ENCODE data around the gene UTS2R. TPM values are rescaled to one million over a fixed set of nuclear protein-coding genes. Genes with fewer than 3 reads are reported as not detected.
A peak's percentile ranks its signal among the peaks of the same experiment; 100 is the strongest.
"Not testable (repeated sequence)": the region's sequence is repeated elsewhere in the genome, so short reads cannot be mapped to it uniquely, and the experiment has no call there.

Gene UTS2R
- total RNA-seq, 1 donor: not detected

DNA sequence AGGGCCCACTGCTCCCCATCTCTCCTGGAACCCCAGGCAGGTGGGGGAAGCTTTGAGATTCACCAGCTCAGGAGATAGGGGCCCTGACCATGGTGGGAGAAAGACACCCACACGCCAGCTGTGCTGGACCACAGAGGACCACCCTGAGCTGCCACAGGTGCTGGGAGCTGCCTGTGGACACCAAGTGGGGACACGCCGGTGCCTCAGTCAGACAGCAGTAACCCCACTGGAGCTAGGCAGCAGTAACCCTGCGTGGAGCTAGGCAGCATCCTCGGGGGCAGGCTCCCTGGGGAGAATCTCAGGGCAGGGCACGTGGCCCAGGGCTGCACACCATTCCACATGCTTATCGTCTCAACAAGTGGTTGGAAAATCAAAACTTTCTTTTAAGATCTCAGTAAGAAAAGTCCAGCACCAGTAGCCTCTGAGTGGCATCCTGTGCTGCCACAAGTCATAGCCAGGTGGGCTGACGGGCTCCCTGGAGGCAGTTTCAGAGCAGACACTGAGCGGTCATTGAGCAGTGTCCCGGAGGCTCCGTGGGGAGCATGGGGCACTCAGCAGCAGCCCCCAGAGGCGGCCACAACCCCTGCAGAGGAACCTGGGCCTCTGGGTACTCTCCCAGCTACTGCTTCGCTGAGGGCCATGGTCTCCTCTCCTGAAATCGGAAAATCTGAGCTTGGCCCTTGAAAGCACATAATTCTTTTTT is 38.6 kb downstream of the UTS2R start:
- Histone ChIP-seq H3K4me3 (ENCODE audit: low read length) (no peak overlapping the region), H3K9me3 (ENCODE audit: low read depth, low read length) (no peaks in the 10 kb centered on the region), H3K4me1 (ENCODE audit: insufficient read depth, low read length) (peaks cover 9% of the 10 kb centered on the region), H3K27me3 (ENCODE audit: insufficient read depth, low read length) (no peaks in the 10 kb centered on the region)

DNA sequence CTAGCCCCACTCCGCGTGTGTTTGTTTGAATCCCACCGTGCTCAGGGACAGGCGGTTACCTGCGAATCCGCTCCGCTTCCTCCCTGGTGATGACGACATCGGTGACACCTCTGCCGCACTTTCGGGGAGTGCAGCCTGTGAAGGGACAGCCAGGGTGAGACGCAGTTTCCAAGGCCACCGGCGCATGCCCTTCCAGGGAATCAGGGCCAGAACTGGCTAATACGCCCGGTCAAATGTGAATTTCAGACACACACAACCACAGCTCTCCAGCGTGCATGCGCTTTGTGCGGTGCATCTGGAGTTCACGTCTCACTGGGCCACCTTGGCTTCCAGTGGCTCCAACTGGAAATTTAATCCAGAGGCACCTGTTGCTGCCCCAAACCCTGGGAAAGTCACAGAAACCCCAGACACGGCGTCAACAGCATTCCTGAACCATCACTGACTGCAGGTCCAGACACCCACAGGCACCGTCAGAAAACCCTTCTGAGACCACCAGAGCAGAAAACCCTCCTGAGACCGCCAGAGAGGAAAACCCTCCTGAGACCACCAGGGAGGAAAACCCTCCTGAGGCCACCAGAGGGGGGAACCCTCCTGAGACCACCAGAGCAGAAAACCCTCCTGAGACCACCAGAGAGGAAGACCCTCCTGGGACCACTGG is 40.0 kb downstream of the UTS2R start:
- H3K27me3 ChIP-seq (ENCODE audit: insufficient read depth, low read length): no peaks in the 10 kb centered on the region
- H3K9me3 ChIP-seq (ENCODE audit: low read depth, low read length): no peaks in the 10 kb centered on the region
- H3K4me1 ChIP-seq (ENCODE audit: insufficient read depth, low read length): peaks cover 9% of the 10 kb centered on the region
- H3K4me3 ChIP-seq (ENCODE audit: low read length): no peak overlapping the region

DNA sequence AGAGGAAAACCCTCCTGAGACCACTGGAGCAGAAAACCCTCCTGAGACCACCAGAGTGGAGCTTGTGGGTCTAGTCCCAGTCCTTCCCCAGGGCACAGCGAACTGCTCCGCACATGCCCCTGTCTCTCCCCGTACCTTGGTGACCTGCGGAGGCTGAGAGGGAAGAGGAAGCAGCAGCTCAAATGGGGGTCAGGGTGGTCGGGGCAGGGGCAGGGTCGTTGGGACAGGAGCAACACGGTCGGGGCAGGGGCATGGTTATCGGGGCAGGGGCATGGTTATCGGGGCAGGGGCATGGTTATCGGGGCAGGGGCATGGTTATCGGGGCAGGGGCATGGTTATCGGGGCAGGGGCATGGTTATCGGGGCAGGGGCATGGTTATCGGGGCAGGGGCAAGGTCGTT is 40.5 kb downstream of the UTS2R start:
- H3K4me3 ChIP-seq (ENCODE audit: low read length); H3K27me3 ChIP-seq (ENCODE audit: insufficient read depth, low read length); H3K4me1 ChIP-seq (ENCODE audit: insufficient read depth, low read length); H3K9me3 ChIP-seq (ENCODE audit: low read depth, low read length): not testable (repeated sequence)

DNA sequence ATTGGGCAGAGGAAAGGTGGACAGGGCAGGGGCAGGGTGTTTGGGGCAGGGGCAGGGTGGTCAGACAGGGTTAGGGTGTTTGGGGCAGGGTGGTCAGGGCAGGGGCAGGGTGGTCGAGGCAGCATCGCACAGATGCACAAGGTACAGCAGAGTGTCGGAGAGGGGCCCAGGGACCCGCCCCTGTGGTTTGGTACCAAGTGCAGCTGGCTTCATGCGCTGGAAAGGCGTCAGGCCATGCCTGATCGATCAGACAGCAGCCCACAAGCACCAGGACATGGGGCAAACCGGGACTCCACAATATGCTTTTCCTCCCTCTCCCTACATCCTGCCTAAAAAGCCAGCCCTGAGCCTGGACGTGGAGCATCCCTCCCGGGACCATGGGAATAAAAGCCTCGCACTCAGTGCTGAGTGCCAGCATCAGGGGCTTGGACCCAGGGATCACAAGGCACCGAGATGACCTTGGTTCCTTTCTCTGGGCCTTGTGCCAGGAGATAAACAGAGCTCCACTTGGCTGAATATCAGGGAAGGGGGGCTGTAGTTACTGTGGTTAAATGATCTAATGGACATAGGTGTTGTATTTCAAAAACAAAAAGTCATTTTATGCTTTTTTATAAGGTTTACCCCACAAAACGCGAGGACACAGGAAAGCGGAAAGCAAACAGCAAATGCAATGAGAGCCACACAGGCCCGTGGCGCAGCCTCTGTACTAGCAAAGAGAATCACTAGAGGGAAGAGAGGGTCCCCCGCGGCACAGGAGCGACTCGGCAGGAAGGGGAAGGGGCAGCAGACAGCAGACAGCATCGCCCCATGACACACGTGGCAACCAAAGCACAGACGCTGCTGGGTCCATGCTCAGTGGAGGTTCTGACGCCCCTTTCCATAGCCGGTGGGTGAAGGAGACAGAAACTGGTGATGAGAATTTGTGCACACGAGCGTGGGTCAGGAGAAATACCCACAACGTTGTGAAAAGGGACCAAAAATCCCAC is 41.3 kb downstream of the UTS2R start:
- peaks cover 14% of the 10 kb centered on the region for H3K4me1 ChIP-seq (ENCODE audit: insufficient read depth, low read length)
- no peaks in the 10 kb centered on the region for H3K9me3 ChIP-seq (ENCODE audit: low read depth, low read length)
- no peak overlapping the region for H3K4me3 ChIP-seq (ENCODE audit: low read length)
- H3K27me3 ChIP-seq (ENCODE audit: insufficient read depth, low read length): no peaks in the 10 kb centered on the region

DNA sequence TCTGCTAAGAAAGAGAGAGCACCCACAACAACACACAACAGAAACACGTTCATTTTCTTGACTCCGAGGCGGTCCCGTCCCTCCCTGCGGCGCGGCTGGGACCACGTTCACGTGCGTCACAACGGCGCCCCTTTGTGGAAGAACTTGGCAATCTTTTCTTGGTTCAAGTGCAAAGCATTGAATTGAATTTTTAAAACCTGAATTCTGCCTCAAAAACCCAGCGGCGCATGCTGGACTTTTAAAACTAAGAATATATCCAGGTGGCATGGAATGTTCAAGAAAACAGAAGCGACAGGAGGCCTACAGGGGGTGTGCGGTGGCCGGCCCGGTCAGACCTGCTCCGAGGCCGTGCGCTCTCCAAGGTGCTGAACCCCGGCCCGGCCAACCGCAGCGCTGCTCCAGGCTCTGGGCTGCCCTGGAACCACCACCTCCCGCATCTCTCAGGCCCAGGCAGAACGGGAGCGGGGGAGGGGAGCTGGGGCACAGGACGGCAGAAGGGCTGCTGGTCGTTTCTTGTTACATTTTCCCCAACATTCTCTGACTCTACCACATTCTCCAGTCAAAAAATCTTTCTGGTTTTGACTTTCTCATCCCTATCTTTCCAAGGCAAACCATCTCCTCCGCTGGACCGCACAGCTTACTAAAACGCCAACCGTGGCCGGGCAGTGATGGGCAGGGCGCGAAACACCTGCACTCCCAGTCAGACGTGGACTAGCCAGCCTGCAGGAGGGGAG is 43.1 kb downstream of the UTS2R start:
- Histone ChIP-seq H3K4me3 (ENCODE audit: low read length) (no peak overlapping the region), H3K9me3 (ENCODE audit: low read depth, low read length) (no peaks in the 10 kb centered on the region), H3K4me1 (ENCODE audit: insufficient read depth, low read length) (peaks cover 27% of the 10 kb centered on the region), H3K27me3 (ENCODE audit: insufficient read depth, low read length) (no peaks in the 10 kb centered on the region)

DNA sequence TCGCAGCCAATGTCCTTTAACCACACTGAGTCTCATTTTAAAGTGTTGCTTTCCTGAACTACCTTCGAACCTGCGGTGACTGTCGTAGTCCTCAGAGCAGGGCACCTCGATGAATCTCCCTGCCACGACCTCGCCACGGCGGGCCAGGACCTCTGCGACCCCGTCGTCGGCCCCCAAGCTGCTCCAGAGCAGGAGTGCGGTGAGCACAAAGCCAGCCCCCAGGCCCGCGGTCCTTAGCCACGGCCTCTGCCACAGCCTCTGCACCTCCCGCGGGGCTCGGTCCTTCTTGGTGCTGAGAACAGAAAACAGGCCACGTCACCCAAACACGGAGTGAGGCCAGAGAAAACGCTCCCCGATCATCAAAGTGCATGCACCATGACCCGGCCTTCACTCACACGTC is 43.8 kb downstream of the UTS2R start:
- Histone ChIP-seq H3K9me3 (ENCODE audit: low read depth, low read length) (no peaks in the 10 kb centered on the region), H3K27me3 (ENCODE audit: insufficient read depth, low read length) (no peaks in the 10 kb centered on the region), H3K4me3 (ENCODE audit: low read length) (no peak overlapping the region), H3K4me1 (ENCODE audit: insufficient read depth, low read length) (peaks cover 33% of the 10 kb centered on the region)

DNA sequence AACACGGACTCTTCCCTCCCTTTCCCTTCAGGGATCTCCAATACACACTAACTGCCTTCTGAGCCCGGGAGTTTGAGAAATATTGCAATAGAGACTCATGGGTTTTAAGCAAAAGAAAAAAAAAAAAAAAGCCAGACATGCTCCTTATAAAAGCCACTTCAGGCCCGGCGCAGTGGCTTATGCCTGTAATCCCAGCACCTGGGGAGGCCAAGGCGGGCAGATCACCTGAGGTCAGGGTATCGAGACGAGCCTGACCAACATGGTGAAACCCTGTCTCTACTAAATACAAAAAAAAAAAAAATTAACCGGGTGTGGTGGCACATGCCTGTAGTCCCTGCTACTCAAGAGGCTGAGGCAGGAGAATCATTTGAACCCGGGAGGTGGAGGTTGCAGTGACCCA is 44.2 kb downstream of the UTS2R start:
- Histone ChIP-seq H3K4me3 (ENCODE audit: low read length) (no peak overlapping the region), H3K27me3 (ENCODE audit: insufficient read depth, low read length) (no peaks in the 10 kb centered on the region), H3K9me3 (ENCODE audit: low read depth, low read length) (no peaks in the 10 kb centered on the region), H3K4me1 (ENCODE audit: insufficient read depth, low read length) (peaks cover 33% of the 10 kb centered on the region)

DNA sequence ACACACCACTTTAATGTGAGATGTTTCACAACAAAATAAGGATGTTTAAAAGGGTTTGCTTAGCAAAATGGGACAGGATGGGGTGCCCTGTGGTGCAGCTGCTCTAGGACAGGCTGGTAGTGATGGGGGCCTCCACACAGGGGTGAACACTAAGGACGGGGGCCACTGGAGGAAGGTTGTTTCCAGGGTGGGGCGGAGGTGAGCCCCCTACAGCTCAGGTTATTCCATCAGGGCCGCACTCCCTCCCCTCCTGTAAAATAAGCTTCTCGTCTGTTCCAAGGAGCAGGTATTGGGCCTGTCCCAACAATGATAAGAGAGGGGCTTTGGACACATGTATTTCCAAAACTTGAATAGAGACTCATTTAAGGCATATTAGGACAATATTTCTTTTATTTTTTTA is 44.7 kb downstream of the UTS2R start:
- Histone ChIP-seq H3K4me1 (ENCODE audit: insufficient read depth, low read length) (peaks cover 33% of the 10 kb centered on the region), H3K9me3 (ENCODE audit: low read depth, low read length) (no peaks in the 10 kb centered on the region), H3K27me3 (ENCODE audit: insufficient read depth, low read length) (no peaks in the 10 kb centered on the region)

DNA sequence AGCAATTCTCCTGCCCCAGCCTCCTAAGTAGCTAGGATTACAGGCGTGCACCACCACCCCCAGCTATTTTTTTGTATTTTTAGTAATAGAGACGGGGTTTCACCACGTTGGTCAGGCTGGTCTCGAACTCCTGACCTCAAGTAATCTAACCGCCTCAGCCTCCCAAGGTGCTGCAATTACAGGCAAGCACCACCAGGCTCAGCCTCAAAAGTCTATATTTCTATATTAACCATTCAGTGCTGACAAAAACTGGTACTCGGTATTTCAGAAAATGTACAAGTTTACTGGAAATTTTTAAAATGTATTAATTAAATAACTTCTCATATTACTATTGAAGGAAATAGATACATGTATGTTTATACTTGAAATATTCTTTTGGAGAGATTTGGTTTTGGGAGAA is 45.2 kb downstream of the UTS2R start:
- no peaks in the 10 kb centered on the region for H3K27me3 ChIP-seq (ENCODE audit: insufficient read depth, low read length)
- no peak overlapping the region for H3K4me3 ChIP-seq (ENCODE audit: low read length)
- H3K4me1 ChIP-seq (ENCODE audit: insufficient read depth, low read length): peaks cover 33% of the 10 kb centered on the region
- no peaks in the 10 kb centered on the region for H3K9me3 ChIP-seq (ENCODE audit: low read depth, low read length)

More for the DNA sequence above, 44.7 kb downstream of the UTS2R start:
- no peak overlapping the region for H3K4me3 ChIP-seq (ENCODE audit: low read length)

DNA sequence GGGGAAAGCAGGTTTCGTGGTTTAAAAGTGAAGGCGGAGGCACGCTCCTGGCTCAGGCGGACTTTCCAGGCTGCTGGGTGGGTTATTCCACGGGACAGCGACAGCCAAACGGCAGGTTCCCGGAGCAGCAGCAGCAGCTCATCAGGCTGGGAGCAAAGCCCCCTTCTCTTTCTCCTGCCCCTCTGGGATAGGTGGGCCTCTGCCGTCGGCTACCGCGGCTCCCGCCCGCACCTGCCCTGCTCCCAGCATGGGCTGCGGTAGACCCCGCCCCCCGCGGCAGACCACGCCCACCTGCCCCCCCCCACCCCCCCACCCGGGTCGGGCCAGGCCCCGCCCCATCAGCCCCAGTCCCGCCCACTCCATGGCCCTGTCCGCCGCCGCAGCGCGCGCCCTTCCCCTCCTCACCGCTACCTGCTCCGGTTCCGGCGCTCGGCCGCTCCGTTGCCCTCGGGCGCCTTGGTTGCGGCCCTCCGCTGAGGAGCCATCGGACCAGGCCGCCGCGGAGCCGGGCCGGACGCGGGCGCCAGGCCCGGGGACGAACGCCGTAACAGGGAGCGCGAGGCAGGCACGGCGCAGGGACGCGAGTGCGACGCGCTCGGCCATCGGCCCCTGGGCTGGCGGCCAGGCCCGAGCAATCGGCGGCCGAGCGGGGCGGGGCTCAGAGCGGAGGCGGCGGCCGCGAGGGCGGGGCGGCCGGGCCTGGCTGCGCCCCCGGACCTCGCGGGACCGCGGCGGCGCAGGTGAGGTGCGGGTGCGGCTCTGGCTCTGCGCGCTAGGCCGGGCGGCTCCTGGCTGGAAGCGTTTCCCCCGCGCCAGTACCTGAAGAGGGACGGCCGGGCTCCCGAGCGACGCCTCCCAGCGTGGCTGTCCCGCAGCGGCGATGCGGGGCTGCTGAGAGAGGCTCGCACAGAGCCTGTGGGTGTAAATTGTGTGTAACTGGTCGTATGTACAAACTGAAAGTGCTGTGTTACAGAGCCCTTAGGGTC is 46.7 kb downstream of the UTS2R start, which contains the start of the genes HEXD and OGFOD3:
Gene HEXD (plus strand): TSS at position 347 of the 986 bp plus-strand sequence. CDS start 1,453 bp downstream, outside the sequence.
Gene OGFOD3 (minus strand): TSS at position 586 of the 986 bp plus-strand sequence. CDS start 101 bp downstream, at position 485.
- H3K4me1 ChIP-seq (ENCODE audit: insufficient read depth, low read length): peaks cover 33% of the 10 kb centered on the region
- H3K4me3 ChIP-seq (ENCODE audit: low read length): peak within 1 kb of the TSS; percentile 80
- H3K27me3 ChIP-seq (ENCODE audit: insufficient read depth, low read length): no peaks in the 10 kb centered on the region
- no peaks in the 10 kb centered on the region for H3K9me3 ChIP-seq (ENCODE audit: low read depth, low read length)

DNA sequence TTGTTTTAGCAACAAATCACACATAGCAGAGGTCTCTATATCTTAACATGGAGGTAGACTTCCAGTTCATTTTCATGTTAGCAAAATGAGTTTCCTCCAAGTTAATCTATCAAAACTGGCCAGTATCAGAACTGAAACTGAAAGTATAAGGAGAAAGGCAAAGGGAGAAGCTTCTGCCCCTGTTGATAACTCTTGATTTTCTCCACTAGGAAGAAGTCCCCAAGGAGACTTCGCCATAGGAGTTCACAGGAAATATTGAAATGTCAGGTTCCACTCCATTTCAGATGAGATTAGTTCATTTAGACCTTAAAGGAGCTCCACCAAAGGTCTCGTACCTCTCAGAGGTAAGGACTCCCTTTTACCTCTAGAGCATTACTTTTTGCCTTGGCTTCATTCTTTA is 48.0 kb downstream of the UTS2R start:
- Histone ChIP-seq H3K9me3 (ENCODE audit: low read depth, low read length) (no peaks in the 10 kb centered on the region), H3K27me3 (ENCODE audit: insufficient read depth, low read length) (no peaks in the 10 kb centered on the region), H3K4me3 (ENCODE audit: low read length) (peak overlapping the region; percentile 80), H3K4me1 (ENCODE audit: insufficient read depth, low read length) (peaks cover 30% of the 10 kb centered on the region)

DNA sequence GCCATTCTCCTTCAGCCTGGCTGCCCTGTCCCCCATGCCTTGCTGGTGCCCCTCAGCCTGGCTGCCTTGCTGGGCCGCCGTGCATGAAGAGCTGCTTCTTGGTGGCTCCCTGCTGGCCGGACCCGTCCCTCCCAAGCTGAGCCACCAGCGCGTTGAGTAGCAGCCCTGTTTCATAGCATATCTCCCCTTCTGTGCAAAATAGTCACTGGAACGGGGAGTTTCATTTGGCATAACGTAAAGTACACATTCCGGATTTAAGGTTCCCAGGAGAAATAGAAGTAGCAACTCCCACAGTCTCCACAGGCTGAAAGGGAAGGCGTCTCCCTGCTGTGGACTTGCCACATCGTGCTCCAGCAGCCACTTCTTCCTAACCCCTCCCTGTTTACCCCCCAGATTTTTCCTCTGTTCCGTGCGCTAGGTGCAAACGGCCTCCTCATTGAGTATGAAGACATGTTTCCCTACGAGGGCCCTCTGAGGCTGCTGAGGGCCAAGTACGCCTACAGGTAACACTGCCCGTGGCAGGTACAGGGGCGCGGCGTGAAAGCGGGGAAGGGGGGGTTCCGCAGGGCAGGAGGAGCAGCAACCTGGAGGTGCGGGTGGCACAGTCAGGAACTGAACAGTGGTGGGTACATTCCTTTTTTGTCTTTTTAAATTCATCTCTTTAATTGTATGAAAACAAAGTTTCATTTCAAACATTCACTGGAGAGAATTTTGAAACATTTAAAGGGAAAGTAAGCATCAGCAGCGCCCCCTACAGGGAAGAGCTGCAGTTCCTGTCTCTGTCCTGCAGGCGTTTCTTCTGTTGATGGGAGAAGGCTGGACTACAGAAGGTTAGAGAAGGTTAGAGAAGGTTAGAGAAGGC is 52.7 kb downstream of the UTS2R start:
- Histone ChIP-seq H3K4me3 (ENCODE audit: low read length) (no peak overlapping the region), H3K4me1 (ENCODE audit: insufficient read depth, low read length) (peaks cover 24% of the 10 kb centered on the region)

DNA sequence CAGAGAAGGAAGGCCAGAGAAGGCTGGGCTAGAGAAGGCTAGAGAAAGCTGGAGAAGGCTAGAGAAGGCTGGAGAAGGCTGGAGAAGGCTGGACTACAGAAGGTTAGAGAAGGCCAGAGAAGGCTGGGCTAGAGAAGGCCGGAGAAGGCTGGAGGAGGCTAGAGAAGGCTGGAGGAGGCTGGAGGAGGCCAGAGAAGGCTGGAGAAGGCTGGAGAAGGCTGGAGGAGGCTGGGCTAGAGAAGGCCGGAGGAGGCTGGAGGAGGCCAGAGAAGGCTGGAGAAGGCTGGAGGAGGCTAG is 53.2 kb downstream of the UTS2R start:
- H3K4me3 ChIP-seq (ENCODE audit: low read length): no peak overlapping the region
- H3K4me1 ChIP-seq (ENCODE audit: insufficient read depth, low read length): peaks cover 22% of the 10 kb centered on the region
- H3K27me3 ChIP-seq (ENCODE audit: insufficient read depth, low read length): no peaks in the 10 kb centered on the region
- no peaks in the 10 kb centered on the region for H3K9me3 ChIP-seq (ENCODE audit: low read depth, low read length)

More for the DNA sequence above, 52.7 kb downstream of the UTS2R start:
- Histone ChIP-seq H3K27me3 (ENCODE audit: insufficient read depth, low read length) (no peaks in the 10 kb centered on the region), H3K9me3 (ENCODE audit: low read depth, low read length) (no peaks in the 10 kb centered on the region)
